GM12892 (cell line): ENCODE results near the gene MARK3.

ENCODE experiments used
- POLR2A ChIP-seq: IDR thresholded peaks from 2 replicates; pipeline ENCODE4 v1.6.1; 2011; ENCODE audit warnings: low read depth, low read length, control low read depth
- POLR2AphosphoS5 ChIP-seq: IDR thresholded peaks from 2 replicates; pipeline ENCODE4 v1.6.1; 2011; ENCODE audit warnings: low read depth, low read length, control low read depth
- TAF1 ChIP-seq: IDR thresholded peaks from 2 replicates; pipeline ENCODE4 v1.6.1; 2011; ENCODE audit warnings: low read depth, mild to moderate bottlenecking, control low read depth, low read length, borderline replicate concordance

- TF ChIP-seq POLR2A (no peak), TAF1 (no peak), POLR2AphosphoS5 (no peak)
These were observed 162.3 kb downstream of the MARK3 start for GRCh38 chr14:103547455-103547940.
